OCI-LY3 (cell line): Measurements from ENCODE around the gene NEO1.

Experiments used
- H2AFZ ChIP-seq: fragments of 200-600, 300-600 bp; shearing (Covaris generic); 2 replicates; pipeline ENCODE4 v1.6.0; 2014; ENCODE audit warnings: antibody characterized with exemption, low read depth, low read length
- H3K27ac ChIP-seq: fragments of 200-600, 300-600 bp; sonication (generic); 2 replicates; pipeline ENCODE4 v1.5.1; 2014; ENCODE audit warnings: mild to moderate bottlenecking, low read length, moderate library complexity, mixed read lengths
- H3K27me3 ChIP-seq: fragments of 200-600, 300-600 bp; sonication (generic); 2 replicates; pipeline ENCODE4 v1.6.1; 2014; ENCODE audit warnings: low read depth, low read length, mixed read lengths
- H3K36me3 ChIP-seq: fragments of 200-600, 300-600 bp; sonication (generic); replicated peaks from 2 replicates; pipeline ENCODE3; 2014; ENCODE audit warnings: low read depth, low read length, mixed read lengths
- H3K4me1 ChIP-seq: fragments of 300-600, 200-600 bp; sonication (generic); 2 replicates; pipeline ENCODE4 v1.6.1; 2014; ENCODE audit warnings: low read length, mixed read lengths
- H3K4me2 ChIP-seq: fragments of 200-600, 300-600 bp; sonication (generic); 2 replicates; pipeline ENCODE4 v1.6.1; 2014; ENCODE audit warnings: low read length, mixed read lengths
- H3K4me3 ChIP-seq: fragments of 300-600, 200-600 bp; sonication (generic); 2 replicates; pipeline ENCODE4 v1.5.1; 2014; ENCODE audit warnings: antibody characterized with exemption, mild to moderate bottlenecking, low read length, moderate library complexity
- H3K79me2 ChIP-seq: fragments of 300-600, 200-600 bp; shearing (Covaris generic); 2 replicates; pipeline ENCODE4 v1.6.1; 2014; ENCODE audit warnings: mild to moderate bottlenecking, low read length, mixed read lengths
- H3K9ac ChIP-seq: fragments of 300-600, 200-600 bp; shearing (Covaris generic); 2 replicates; pipeline ENCODE4 v1.6.0; 2014; ENCODE audit warnings: mild to moderate bottlenecking, low read length, moderate library complexity
- H3K9me3 ChIP-seq: fragments of 200-600, 300-600 bp; shearing (Covaris generic); 2 replicates; pipeline ENCODE4 v1.6.1; 2014; ENCODE audit warnings: low read length, mixed read lengths; ENCODE audit not compliant: insufficient read depth
- H4K20me1 ChIP-seq: fragments of 200-600, 300-600 bp; sonication (generic); 2 replicates; pipeline ENCODE4 v1.6.1; 2016; ENCODE audit warnings: low read length, mixed read lengths; ENCODE audit not compliant: insufficient read depth
- CTCF ChIP-seq: fragments of 200-600, 300-600 bp; sonication (generic); IDR thresholded peaks from 2 replicates; pipeline ENCODE4 v1.5.1; 2014; ENCODE audit warnings: antibody characterized with exemption, low read length, low read depth
- EZH2phosphoT487 ChIP-seq: fragments of 200-600 bp; shearing (Covaris generic); IDR thresholded peaks from 2 replicates; pipeline ENCODE4 v1.6.1; 2018; ENCODE audit warnings: antibody characterized with exemption, mixed run types, low read depth

NEO1 gene

GRCh38 chr15:73225358-73226015 lies 173.2 kb downstream of the NEO1 start:
- Histone ChIP-seq H3K4me3 (no peak overlapping the region), H2AFZ (no peak overlapping the region), H3K4me1 (no peaks in the 10 kb centered on the region), H3K4me2 (no peak overlapping the region), H3K79me2 (no peaks in the 10 kb centered on the region), H3K9me3 (no peaks in the 10 kb centered on the region), H3K27ac (no peak overlapping the region), H3K27me3 (no peaks in the 10 kb centered on the region), H3K36me3 (no peaks in the 10 kb centered on the region), H3K9ac (no peak overlapping the region), H4K20me1 (no peaks in the 10 kb centered on the region)
- TF ChIP-seq EZH2phosphoT487 (no peak), CTCF (no peak)

GRCh38 chr15:73226093-73226814 lies 174.0 kb downstream of the NEO1 start:
- H4K20me1 ChIP-seq, result no peaks in the 10 kb centered on the region
- no peak overlapping the region for H3K27ac ChIP-seq
- no peaks in the 10 kb centered on the region for H3K4me1 ChIP-seq
- no peak overlapping the region for H2AFZ ChIP-seq
- H3K36me3 ChIP-seq, result no peaks in the 10 kb centered on the region
- H3K27me3 ChIP-seq, result no peaks in the 10 kb centered on the region
- H3K9ac ChIP-seq, result no peak overlapping the region
- H3K4me2 ChIP-seq, result no peak overlapping the region
- H3K4me3 ChIP-seq, result no peak overlapping the region
- H3K79me2 ChIP-seq, result no peaks in the 10 kb centered on the region
- no peaks in the 10 kb centered on the region for H3K9me3 ChIP-seq
- TF ChIP-seq CTCF, result no peak
- no peak for TF ChIP-seq EZH2phosphoT487

GRCh38 chr15:73227433-73228056 lies 175.3 kb downstream of the NEO1 start:
- Histone ChIP-seq H3K4me2 (no peak overlapping the region), H3K79me2 (no peaks in the 10 kb centered on the region)

More at GRCh38 chr15:73227433-73228056, 175.3 kb downstream of the NEO1 start:
- no peak overlapping the region for H3K27ac ChIP-seq
- no peak overlapping the region for H3K9ac ChIP-seq
- no peak for TF ChIP-seq CTCF
- TF ChIP-seq EZH2phosphoT487, result no peak
- H3K9me3 ChIP-seq, result no peaks in the 10 kb centered on the region
- no peak overlapping the region for H2AFZ ChIP-seq
- H3K36me3 ChIP-seq, result no peaks in the 10 kb centered on the region
- no peaks in the 10 kb centered on the region for H3K27me3 ChIP-seq
- no peaks in the 10 kb centered on the region for H3K4me1 ChIP-seq
- no peak overlapping the region for H3K4me3 ChIP-seq
- no peaks in the 10 kb centered on the region for H4K20me1 ChIP-seq
